A549 (cell line): ENCODE data around the gene MVB12B.

Experiments used
- BHLHE40 ChIP-seq: IDR thresholded peaks from 2 replicates; pipeline ENCODE4 v1.6.1; 2012; ENCODE audit warnings: low read depth, low read length, inconsistent platforms
- CBX8 ChIP-seq: fragments of 200-600 bp; sonication (generic); IDR thresholded peaks from 2 replicates; pipeline ENCODE4 v1.6.1; 2016
- CTCF ChIP-seq: fragments of >200 bp; sonication (Bioruptor Twin); formaldehyde crosslinking; IDR thresholded peaks from 3 replicates; pipeline ENCODE4 v1.5.1; 2016
- EP300 ChIP-seq, 2 experiments: fragments of >200 bp; sonication (Bioruptor Twin); formaldehyde crosslinking; IDR thresholded peaks; 2 replicates in 1 of 2; 3 replicates in 1 of 2; pipeline ENCODE4 v1.6.1; 2016 to 2017
- ESRRA ChIP-seq: fragments of 150-350 bp; IDR thresholded peaks from 2 replicates; pipeline ENCODE4 v1.6.1; 2014; ENCODE audit warnings: mild to moderate bottlenecking, low read length, borderline replicate concordance
- FOSB ChIP-seq: fragments of 250-450 bp; sonication (Bioruptor Pico); IDR thresholded peaks from 2 replicates; pipeline ENCODE4 v1.5.0; 2020; ENCODE audit warnings: mild to moderate bottlenecking, moderate library complexity
- FOSL2 ChIP-seq, 2 experiments: fragments of 450-650 bp in 1 of 2; fragments of >200 bp in 1 of 2; sonication (Bioruptor Twin) in 1 of 2; formaldehyde crosslinking; IDR thresholded peaks; 2 replicates each; pipeline versions ENCODE4 v1.5.0 to v1.6.1; 2016 to 2020; ENCODE audit warnings: mild to moderate bottlenecking in 1 of 2, moderate library complexity in 1 of 2
- HDAC2 ChIP-seq: fragments of 200-600 bp; sonication (generic); IDR thresholded peaks from 2 replicates; pipeline ENCODE4 v1.6.1; 2016
- HOXA7 ChIP-seq: fragments of 250-450 bp; sonication (Bioruptor Pico); IDR thresholded peaks from 2 replicates; pipeline ENCODE4 v1.5.0; 2020; ENCODE audit warnings: mild to moderate bottlenecking, moderate library complexity
- MAZ ChIP-seq: fragments of 150-350 bp; IDR thresholded peaks from 2 replicates; pipeline ENCODE4 v1.6.1; 2014; ENCODE audit warnings: antibody characterized with exemption, low read depth, low read length, borderline replicate concordance
- NPAS2 ChIP-seq: fragments of 250-450 bp; sonication (Bioruptor Pico); IDR thresholded peaks from 2 replicates; pipeline ENCODE4 v1.8.0; 2022; ENCODE audit warnings: mild to moderate bottlenecking, moderate library complexity, borderline replicate concordance
- POLR2A ChIP-seq: IDR thresholded peaks from 2 replicates; pipeline ENCODE4 v1.6.1; 2012; ENCODE audit warnings: mild to moderate bottlenecking, low read length
- POLR2AphosphoS2 ChIP-seq: conservative IDR thresholded peaks from 2 replicates; pipeline ENCODE4 v1.6.1; 2012; ENCODE audit warnings: low read length, improper control_type of control experiment, inconsistent platforms
- TF ChIP-seq, protein P1 (sequence below): IDR thresholded peaks from 2 replicates; pipeline ENCODE4 v1.6.1; 2012

DNA sequence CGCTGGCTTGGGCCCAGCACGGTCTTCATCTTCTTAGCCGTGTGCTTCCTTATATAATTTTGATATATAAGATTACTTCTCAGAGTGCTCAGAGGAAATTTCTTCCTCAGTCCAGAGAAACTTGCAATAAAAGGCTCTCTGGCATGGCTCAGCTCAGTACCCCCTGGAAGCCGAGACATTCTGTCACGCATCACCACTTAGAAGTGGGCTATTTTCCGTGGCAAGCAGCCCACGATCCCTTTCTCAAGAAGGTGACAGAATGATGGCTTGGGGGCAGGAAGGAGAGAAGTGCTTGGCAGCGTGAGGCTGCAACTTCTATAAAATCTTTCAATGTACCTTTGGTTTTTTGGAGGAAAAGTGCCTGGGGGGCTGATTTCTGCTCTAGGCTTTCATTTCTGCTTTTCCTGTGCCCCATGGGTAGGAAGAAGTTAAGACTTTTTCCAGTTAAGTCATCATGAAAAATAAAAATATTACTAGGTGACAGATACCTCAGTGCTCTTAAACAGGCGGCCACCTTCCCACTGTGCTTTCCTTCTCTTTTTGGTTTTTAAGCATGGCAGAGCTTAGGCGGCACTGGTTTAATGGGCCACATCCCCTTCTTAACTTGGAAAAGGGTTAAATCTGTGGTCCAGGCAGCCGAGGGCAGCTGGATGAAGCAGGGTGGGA, 104.6 kb downstream of the MVB12B start:
- no peak for TF ChIP-seq ESRRA
- TF ChIP-seq CTCF, result no peak
- no peak for TF ChIP-seq FOSB
- TF ChIP-seq FOSL2 (IDR thresholded peaks at IDR 0.05), result no peak
- no peak for TF ChIP-seq FOSL2 (CRISPR knock-in tag; IDR thresholded peaks at IDR 0.05)
- TF ChIP-seq EP300 (IDR thresholded peaks at IDR 0.05), result no peak
- no peak for TF ChIP-seq POLR2A
- TF ChIP-seq BHLHE40, result no peak
- no peak for TF ChIP-seq HDAC2
- no peak for TF ChIP-seq NPAS2 (CRISPR knock-in tag)
- TF ChIP-seq MAZ, result no peak
- TF ChIP-seq POLR2AphosphoS2, result no peak
- TF ChIP-seq, protein P1, sequence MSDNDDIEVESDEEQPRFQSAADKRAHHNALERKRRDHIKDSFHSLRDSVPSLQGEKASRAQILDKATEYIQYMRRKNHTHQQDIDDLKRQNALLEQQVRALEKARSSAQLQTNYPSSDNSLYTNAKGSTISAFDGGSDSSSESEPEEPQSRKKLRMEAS, result no peak
- TF ChIP-seq HOXA7 (CRISPR knock-in tag), result no peak
- no peak for TF ChIP-seq CBX8
